HG02885 (cell line): ENCODE data around the gene PDE4B.

Source experiments
- ATAC-seq: cut with Tn5 transposase; IDR thresholded peaks from one replicate; pipeline ENCODE4 v1.9.1; 2021; ENCODE audit warnings: mild to moderate bottlenecking; ENCODE audit not compliant: unreplicated experiment, poor library complexity

The PDE4B gene

DNA sequence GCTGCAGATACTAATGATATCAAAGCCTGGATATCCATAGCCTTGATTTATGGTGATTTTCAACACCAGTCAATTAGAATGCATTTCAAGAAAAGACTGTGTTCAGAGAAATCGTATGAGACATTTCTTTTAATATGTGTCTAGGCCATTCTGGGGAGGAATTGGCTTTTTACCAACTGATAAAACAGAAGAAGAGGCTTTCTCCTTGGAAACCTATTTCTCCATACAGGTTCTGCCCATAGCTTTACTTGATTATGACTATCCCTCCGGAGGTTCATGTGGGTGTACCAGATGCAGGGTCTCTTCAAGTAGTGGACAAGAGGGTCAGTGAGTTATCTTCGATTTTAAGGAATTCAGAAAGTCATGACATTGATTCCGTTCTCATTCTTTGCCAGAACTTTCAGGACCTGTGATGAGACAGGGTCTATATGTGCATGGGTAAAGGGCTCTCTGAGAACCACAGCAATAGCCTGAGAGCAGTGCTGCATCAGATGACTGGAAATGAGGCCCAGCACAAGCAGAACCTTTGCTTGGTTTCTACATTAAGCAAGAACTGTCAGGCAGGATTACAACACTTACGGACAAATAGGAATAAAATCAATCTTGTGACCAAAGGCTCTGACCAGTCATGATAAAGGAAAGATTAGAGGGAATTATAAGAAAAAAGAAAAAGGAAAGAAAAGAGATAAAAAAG, 477.6 kb downstream of the PDE4B start:
- no peak for ATAC-seq

GRCh38 chr1:66271216-66271903, 478.7 kb downstream of the PDE4B start:
- ATAC-seq = peak; percentile 61

GRCh38 chr1:66271904-66272254, 479.2 kb downstream of the PDE4B start:
- ATAC-seq = peak; percentile 2

- ATAC-seq = no peak
These were observed 481.0 kb downstream of the PDE4B start for GRCh38 chr1:66273656-66274055.

GRCh38 chr1:66274634-66275033, 481.9 kb downstream of the PDE4B start:
- ATAC-seq = peak; percentile 26

DNA sequence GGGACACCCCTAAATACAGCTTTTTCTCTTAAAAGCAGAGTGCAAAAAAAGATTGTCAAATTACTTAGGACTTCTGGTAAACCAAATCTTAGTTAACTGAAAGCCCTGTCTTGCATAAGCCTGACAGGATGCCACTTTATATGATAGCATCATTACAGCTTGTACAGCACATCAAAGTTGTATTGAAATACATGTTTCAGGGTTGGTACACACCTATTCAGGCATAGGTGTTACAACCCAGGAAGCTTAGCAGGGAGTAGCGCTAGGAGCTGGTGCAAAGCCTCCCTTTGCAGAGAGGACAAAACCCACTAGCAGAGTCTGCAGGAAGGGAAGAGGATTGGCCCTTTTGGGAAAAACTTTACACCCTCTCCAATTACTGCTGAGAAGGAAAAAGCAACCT, 482.4 kb downstream of the PDE4B start:
- no peak for ATAC-seq

GRCh38 chr1:66275601-66276023, 482.9 kb downstream of the PDE4B start:
- no peak for ATAC-seq

DNA sequence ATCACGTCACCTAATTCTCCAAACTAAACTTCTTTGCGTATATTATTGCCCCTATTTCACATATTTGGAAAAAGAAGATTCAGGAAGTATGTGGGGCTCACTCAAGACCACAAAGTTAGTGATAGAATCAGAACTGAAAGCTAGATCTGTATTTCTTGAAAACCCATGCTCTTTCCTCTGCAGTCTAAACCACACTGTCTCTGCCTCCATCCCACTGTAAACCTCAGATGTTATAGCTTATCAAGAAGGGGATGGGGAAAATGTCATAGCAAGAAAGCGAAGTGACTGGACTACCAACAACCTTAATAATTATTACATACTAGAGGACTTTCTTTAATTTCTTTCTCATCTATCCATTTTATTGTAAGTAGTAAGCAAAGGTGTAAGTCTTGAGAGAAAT, 483.5 kb downstream of the PDE4B start:
- peak; percentile 79 for ATAC-seq

- peak; percentile 21 for ATAC-seq
These were observed 485.7 kb downstream of the PDE4B start for GRCh38 chr1:66278260-66279021.

DNA sequence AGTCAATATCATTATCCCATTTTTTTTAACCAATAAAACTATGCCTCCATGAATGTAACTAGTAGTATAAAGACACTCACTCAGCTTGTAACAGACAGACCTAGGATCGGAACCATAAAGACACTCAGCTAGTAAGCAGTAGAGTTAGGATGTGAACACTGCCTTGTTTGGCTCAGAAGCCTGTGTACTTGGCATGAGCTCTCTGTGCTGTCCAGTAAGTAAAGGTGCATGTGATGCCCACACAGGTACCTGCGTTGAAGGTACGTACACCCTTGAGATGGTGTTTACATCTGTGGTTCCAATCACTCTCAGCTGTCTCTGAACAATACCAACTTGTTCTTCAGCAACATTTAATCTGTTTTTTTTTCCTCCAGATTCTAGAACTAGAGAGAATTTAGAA, 489.1 kb downstream of the PDE4B start:
- ATAC-seq = no peak

GRCh38 chr1:66282343-66282852, 489.7 kb downstream of the PDE4B start:
- ATAC-seq = peak; percentile 82

GRCh38 chr1:66282891-66283621, 490.4 kb downstream of the PDE4B start:
- ATAC-seq = no peak

DNA sequence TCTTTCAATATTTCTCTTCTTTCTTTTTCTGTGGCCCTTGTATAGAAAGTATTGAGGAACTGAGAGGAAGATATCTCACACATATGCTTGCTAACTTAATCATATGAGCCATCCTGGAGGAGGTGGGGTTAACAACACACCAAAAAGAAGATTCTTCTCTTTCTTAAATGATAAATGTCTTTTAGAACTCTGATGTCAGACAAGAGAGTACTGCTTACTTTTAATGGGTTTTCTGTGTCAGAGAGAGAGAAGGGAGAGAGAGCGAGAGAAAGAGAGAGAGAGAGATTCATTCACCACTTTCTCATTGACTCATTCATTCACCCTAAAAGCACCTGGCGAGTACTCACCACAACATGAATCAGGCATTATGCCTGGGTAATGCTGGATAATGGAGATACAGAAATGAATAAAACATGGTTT, 490.9 kb downstream of the PDE4B start:
- ATAC-seq = peak; percentile 62

DNA sequence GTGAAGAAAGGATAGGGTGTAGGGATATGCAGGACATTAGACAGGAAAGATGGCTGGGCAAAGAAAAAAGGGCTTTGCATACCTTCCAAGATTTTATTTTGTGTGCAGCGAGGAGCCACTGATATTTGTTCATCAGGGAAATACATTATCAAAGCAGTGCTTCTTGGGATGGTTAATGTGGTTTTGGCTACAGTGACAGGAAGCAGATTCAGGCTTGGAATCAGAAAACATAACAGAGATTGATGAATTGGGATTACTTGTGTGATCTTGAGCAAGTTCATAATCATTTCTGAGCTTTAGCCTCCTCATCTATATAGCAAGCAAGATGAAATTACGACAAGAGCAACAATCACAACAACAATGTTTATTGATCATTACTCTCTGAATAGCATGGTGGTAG, 492.1 kb downstream of the PDE4B start:
- ATAC-seq = no peak

DNA sequence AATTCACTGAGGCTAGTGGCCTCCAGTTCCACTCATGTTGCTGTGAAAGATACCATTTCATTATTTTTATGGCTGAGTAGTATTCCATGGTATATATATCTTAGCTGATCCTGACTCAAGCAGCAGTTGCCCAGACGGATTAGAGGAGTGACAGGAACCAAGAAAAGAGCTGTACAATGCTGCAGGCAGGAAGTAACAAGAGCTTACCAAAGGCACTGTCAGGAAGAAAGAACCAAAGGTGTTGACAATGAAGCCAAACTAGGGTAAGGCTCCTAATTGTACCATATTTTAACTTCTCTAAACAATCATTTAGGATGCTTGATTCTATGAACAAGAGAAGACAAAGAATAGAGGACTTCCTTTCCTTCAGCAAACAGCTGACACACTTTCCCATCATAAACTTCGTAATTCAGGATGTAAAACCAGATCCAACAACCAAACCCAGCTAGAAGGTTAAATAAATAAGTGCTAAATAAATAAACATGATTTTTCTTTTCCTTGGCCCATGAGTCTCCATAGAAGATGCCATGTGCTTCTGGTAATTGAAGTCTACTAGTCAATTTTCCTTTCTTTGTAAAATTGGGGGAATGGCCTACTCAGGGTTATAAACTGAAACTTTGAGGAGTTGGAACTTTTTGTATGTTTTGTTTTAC, 493.0 kb downstream of the PDE4B start:
- no peak for ATAC-seq

DNA sequence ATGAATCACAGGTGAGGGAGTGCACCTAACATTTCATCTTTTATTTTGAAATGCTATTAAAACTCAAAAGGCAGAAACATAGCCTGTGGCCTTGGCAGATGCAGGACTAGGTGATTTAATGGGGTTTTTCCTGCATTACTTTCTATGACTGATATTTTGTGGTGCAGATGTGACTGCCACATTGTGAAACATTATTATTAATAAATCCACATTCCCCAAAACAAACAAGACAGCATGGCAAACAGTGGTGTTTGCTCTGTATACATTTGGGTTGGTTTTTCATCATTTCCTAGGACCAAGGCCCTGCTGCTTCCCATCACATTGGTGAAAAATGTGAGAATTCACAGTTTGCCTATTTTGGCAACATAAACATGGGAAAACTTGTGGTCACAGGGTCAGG, 493.6 kb downstream of the PDE4B start:
- no peak for ATAC-seq

DNA sequence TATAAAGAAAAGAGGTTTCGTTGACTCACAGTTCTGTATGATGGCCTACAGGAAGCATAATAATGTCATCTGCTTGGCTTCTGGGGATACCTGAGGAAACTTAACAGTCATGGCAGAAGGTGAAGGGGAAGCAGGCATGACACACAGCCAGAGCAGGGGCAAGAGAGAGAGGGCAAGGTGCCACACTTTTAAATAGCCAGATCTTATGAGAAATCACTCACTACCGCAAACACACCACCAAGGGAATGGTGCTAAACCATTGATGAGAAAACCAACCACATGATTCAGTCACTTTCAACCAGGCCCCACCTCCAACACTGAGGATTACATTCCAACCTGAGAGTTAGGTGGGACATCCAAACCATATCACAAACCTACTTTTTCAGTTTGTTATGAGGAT, 495.4 kb downstream of the PDE4B start:
- ATAC-seq = no peak

GRCh38 chr1:66290761-66291530, 498.3 kb downstream of the PDE4B start:
- ATAC-seq = no peak

GRCh38 chr1:66291531-66291864, 498.8 kb downstream of the PDE4B start:
- no peak for ATAC-seq
